Measurements from ENCODE around the gene MAP3K9. TPM values are rescaled to one million over a fixed set of nuclear protein-coding genes. Genes with fewer than 3 reads are reported as not detected.

Gene MAP3K9
- total and polyA plus RNA-seq, 9 of the 15 experiments (the other 6 are each of a cell fraction or from before 2014, with no cell fraction given) = 0.03 to 0.60 (median 0.36) TPM

- H3K27ac ChIP-seq (ENCODE audit: extremely low read depth, low read depth, low read length) = no peak overlapping the region
- H3K4me2 ChIP-seq (ENCODE audit: insufficient read depth, low read length) = no peak overlapping the region
- no peaks in the 10 kb centered on the region for H3K36me3 ChIP-seq (ENCODE audit: control insufficient read depth, insufficient read depth, low read length)
- TF ChIP-seq, protein P1, sequence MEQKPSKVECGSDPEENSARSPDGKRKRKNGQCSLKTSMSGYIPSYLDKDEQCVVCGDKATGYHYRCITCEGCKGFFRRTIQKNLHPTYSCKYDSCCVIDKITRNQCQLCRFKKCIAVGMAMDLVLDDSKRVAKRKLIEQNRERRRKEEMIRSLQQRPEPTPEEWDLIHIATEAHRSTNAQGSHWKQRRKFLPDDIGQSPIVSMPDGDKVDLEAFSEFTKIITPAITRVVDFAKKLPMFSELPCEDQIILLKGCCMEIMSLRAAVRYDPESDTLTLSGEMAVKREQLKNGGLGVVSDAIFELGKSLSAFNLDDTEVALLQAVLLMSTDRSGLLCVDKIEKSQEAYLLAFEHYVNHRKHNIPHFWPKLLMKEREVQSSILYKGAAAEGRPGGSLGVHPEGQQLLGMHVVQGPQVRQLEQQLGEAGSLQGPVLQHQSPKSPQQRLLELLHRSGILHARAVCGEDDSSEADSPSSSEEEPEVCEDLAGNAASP (IDR thresholded peaks at IDR 0.05) = no peak
- TF ChIP-seq, protein P2, sequence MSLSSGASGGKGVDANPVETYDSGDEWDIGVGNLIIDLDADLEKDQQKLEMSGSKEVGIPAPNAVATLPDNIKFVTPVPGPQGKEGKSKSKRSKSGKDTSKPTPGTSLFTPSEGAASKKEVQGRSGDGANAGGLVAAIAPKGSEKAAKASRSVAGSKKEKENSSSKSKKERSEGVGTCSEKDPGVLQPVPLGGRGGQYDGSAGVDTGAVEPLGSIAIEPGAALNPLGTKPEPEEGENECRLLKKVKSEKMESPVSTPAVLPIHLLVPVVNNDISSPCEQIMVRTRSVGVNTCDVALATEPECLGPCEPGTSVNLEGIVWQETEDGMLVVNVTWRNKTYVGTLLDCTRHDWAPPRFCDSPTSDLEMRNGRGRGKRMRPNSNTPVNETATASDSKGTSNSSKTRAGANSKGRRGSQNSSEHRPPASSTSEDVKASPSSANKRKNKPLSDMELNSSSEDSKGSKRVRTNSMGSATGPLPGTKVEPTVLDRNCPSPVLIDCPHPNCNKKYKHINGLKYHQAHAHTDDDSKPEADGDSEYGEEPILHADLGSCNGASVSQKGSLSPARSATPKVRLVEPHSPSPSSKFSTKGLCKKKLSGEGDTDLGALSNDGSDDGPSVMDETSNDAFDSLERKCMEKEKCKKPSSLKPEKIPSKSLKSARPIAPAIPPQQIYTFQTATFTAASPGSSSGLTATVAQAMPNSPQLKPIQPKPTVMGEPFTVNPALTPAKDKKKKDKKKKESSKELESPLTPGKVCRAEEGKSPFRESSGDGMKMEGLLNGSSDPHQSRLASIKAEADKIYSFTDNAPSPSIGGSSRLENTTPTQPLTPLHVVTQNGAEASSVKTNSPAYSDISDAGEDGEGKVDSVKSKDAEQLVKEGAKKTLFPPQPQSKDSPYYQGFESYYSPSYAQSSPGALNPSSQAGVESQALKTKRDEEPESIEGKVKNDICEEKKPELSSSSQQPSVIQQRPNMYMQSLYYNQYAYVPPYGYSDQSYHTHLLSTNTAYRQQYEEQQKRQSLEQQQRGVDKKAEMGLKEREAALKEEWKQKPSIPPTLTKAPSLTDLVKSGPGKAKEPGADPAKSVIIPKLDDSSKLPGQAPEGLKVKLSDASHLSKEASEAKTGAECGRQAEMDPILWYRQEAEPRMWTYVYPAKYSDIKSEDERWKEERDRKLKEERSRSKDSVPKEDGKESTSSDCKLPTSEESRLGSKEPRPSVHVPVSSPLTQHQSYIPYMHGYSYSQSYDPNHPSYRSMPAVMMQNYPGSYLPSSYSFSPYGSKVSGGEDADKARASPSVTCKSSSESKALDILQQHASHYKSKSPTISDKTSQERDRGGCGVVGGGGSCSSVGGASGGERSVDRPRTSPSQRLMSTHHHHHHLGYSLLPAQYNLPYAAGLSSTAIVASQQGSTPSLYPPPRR (CRISPR knock-in tag; IDR thresholded peaks at IDR 0.05; ENCODE audit: borderline replicate concordance) = no peak
- no peak for DNase-seq (ENCODE audit: extremely low read depth in 1 of 4, low spot score in 3 of 4)
- H3K9me1 ChIP-seq (ENCODE audit: control insufficient read depth, insufficient read depth, low read length) = no peaks in the 10 kb centered on the region
- no peaks in the 10 kb centered on the region for H3K79me2 ChIP-seq (ENCODE audit: control insufficient read depth, insufficient read depth, low read length)
- WGBS (ENCODE audit: insufficient coverage, low coverage, missing lambda C conversion rate) = 0% methylated on average over 7 of the region's 7 CpGs
- no peak overlapping the region for H2AFZ ChIP-seq (ENCODE audit: low read depth, low read length)
- H3K9ac ChIP-seq (ENCODE audit: insufficient read depth in 1 of 2, low read depth in 2 of 2, low read length in 2 of 2) = no peak overlapping the region
- no TSS peak for BruUV-seq (replicated peaks)
- no peaks in the 10 kb centered on the region for H3K27me3 ChIP-seq (ENCODE audit: control insufficient read depth in 2 of 2, insufficient read depth in 2 of 2, low read length in 2 of 2)
- no peak overlapping the region for H3K4me3 ChIP-seq
- POLR2A ChIA-PET = no interaction called here
- no peaks in the 10 kb centered on the region for H3K4me1 ChIP-seq (replicated peaks in 1 of 2; ENCODE audit: control insufficient read depth in 2 of 2, insufficient read depth in 2 of 2, low read length in 2 of 2)
- FAIRE-seq = no peak
- in situ Hi-C loops (cut with MboI) (no loop called here), intact Hi-C loops (cut with micrococcal nuclease) (no loop called here)
- H3K9me3 ChIP-seq (replicated peaks; ENCODE audit: control insufficient read depth, insufficient read depth, low read depth, low read length) = no peaks in the 10 kb centered on the region
- CTCF ChIA-PET (ENCODE audit: low intra/inter-chr PET ratio) = no interaction called here
- H4K20me1 ChIP-seq (replicated peaks; ENCODE audit: control insufficient read depth, insufficient read depth, low read length) = no peaks in the 10 kb centered on the region
- ATAC-seq = no peak
Measured at GRCh38 chr14:70685474-70686197, 123.7 kb downstream of the MAP3K9 start.
